ENCODE measurements around the gene RPLP1.

- TF ChIP-seq POLR2AphosphoS5 (IDR thresholded peaks at IDR 0.05; ENCODE audit: low read depth, low read length) (no peak), POLR2A (IDR thresholded peaks at IDR 0.05; ENCODE audit: low read depth, low read length) (no peak), TAF1 (IDR thresholded peaks at IDR 0.05; ENCODE audit: borderline replicate concordance, low read depth, low read length) (no peak)
Measured at GRCh38 chr15:69463182-69463756, 10.7 kb downstream of the RPLP1 start.
